ENCODE measurements around the gene NUP133. TPM values are rescaled to one million over a fixed set of nuclear protein-coding genes. Genes with fewer than 3 reads are reported as not detected.
A peak's percentile ranks its signal among the peaks of the same experiment; 100 is the strongest.

NUP133 gene
- total and polyA plus RNA-seq, 2 donors (not counting 3 experiments of a cell fraction or from before 2014, with no cell fraction given), result 13.4 to 43.2 TPM

- no peak for DNase-seq (ENCODE audit: low read depth, low spot score)
- FAIRE-seq, result no peak
- Histone ChIP-seq H3K4me3 (replicated peaks in 1 of 3; ENCODE audit: insufficient read depth in 1 of 3, low read depth in 1 of 3, low read length in 3 of 3) (no peak within 1 kb of the TSS), H2AFZ (ENCODE audit: low read depth, low read length) (no peak within 1 kb of the TSS), H3K4me2 (ENCODE audit: insufficient read depth, low read length) (no peak within 1 kb of the TSS), H3K4me1 (ENCODE audit: control insufficient read depth, extremely low read depth, insufficient read depth, low read length) (no peaks in the 10 kb centered on the region), H3K9ac (replicated peaks; ENCODE audit: extremely low read depth, insufficient read depth, low read length) (no peak within 1 kb of the TSS), H4K20me1 (replicated peaks; ENCODE audit: control insufficient read depth, extremely low read depth, insufficient read depth, low read length) (no peaks in the 10 kb centered on the region), H3K79me2 (ENCODE audit: control insufficient read depth, insufficient read depth, low read length) (no peaks in the 10 kb centered on the region), H3K36me3 (ENCODE audit: control insufficient read depth in 2 of 2, extremely low read depth in 1 of 2, insufficient read depth in 2 of 2, low read length in 2 of 2) (no peaks in the 10 kb centered on the region), H3K27ac (ENCODE audit: insufficient read depth, low read depth, low read length) (no peak within 1 kb of the TSS), H3K9me1 (replicated peaks; ENCODE audit: control insufficient read depth, extremely low read depth, insufficient read depth, low read length) (no peaks in the 10 kb centered on the region), H3K27me3 (ENCODE audit: control insufficient read depth in 2 of 2, insufficient read depth in 2 of 2, low read length in 2 of 2) (peaks cover 43 to 56% of the 10 kb centered on the region in 2 experiments), H3K9me3 (replicated peaks; ENCODE audit: control insufficient read depth, insufficient read depth, low read length) (no peaks in the 10 kb centered on the region)
- ChIA-PET POLR2A (no interaction called here), CTCF (no interaction called here)
- dilution Hi-C loops (cut with MboI; ENCODE audit: extremely low pct_ligation_motif_present, low sequenced_read_pairs) (no loop called here), intact Hi-C loops (cut with micrococcal nuclease) (loop anchor here (5.0 kb wide), 2 partner anchors 92 to 177 kb away; partner anchors contain the start of gene CCSAP)
- no TSS peak for BruUV-seq (replicated peaks)
- TF ChIP-seq EZH2 (IDR thresholded peaks at IDR 0.05; ENCODE audit: borderline replicate concordance, low read depth, low read length, severe bottlenecking), result peak; percentile 30
- TF ChIP-seq GATA2 (IDR thresholded peaks at IDR 0.05; ENCODE audit: insufficient read depth, insufficient read length, low read depth, low read length), result no peak
These were observed 74.0 kb downstream of the NUP133 start, which contains the start of gene ACTA1 for GRCh38 chr1:229434005-229434640. TSS of gene ACTA1 (minus strand) at chr1:229434094. CDS start at chr1:229433115, 979 bp downstream.

- peaks cover 43 to 56% of the 10 kb centered on the region in 2 experiments for H3K27me3 ChIP-seq (ENCODE audit: control insufficient read depth in 2 of 2, insufficient read depth in 2 of 2, low read length in 2 of 2)
- FAIRE-seq (no peak), DNase-seq (ENCODE audit: low read depth, low spot score) (no peak)
- H3K9ac ChIP-seq (replicated peaks; ENCODE audit: extremely low read depth, insufficient read depth, low read length), result no peak overlapping the region
- POLR2A ChIA-PET, result no interaction called here
- H3K79me2 ChIP-seq (ENCODE audit: control insufficient read depth, insufficient read depth, low read length), result no peaks in the 10 kb centered on the region
- dilution Hi-C loops (cut with MboI; ENCODE audit: extremely low pct_ligation_motif_present, low sequenced_read_pairs), result no loop called here
- no peak overlapping the region for H3K27ac ChIP-seq (ENCODE audit: insufficient read depth, low read depth, low read length)
- no peaks in the 10 kb centered on the region for H3K9me3 ChIP-seq (replicated peaks; ENCODE audit: control insufficient read depth, insufficient read depth, low read length)
- H2AFZ ChIP-seq (ENCODE audit: low read depth, low read length), result no peak overlapping the region
- no peaks in the 10 kb centered on the region for H3K36me3 ChIP-seq (ENCODE audit: control insufficient read depth in 2 of 2, extremely low read depth in 1 of 2, insufficient read depth in 2 of 2, low read length in 2 of 2)
- H3K4me2 ChIP-seq (ENCODE audit: insufficient read depth, low read length), result no peak overlapping the region
- no peaks in the 10 kb centered on the region for H3K9me1 ChIP-seq (replicated peaks; ENCODE audit: control insufficient read depth, extremely low read depth, insufficient read depth, low read length)
- no peak overlapping the region for H3K4me3 ChIP-seq (replicated peaks in 1 of 3; ENCODE audit: insufficient read depth in 1 of 3, low read depth in 1 of 3, low read length in 3 of 3)
- no peaks in the 10 kb centered on the region for H3K4me1 ChIP-seq (ENCODE audit: control insufficient read depth, extremely low read depth, insufficient read depth, low read length)
- TF ChIP-seq, protein P1, sequence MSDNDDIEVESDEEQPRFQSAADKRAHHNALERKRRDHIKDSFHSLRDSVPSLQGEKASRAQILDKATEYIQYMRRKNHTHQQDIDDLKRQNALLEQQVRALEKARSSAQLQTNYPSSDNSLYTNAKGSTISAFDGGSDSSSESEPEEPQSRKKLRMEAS (IDR thresholded peaks at IDR 0.05; ENCODE audit: insufficient read depth, insufficient read length), result no peak
- peak; percentile 84 for TF ChIP-seq EZH2 (IDR thresholded peaks at IDR 0.05; ENCODE audit: borderline replicate concordance, low read depth, low read length, severe bottlenecking)
- H4K20me1 ChIP-seq (replicated peaks; ENCODE audit: control insufficient read depth, extremely low read depth, insufficient read depth, low read length), result no peaks in the 10 kb centered on the region
- intact Hi-C loops (cut with micrococcal nuclease), result loop anchor here (5.0 kb wide), 2 partner anchors 91 to 176 kb away; partner anchors contain the start of gene CCSAP
- CTCF ChIA-PET, result no interaction called here
- BruUV-seq (replicated peaks), result no TSS peak
These were observed 74.7 kb downstream of the NUP133 start for GRCh38 chr1:229433364-229434004.

All from endothelial cell of umbilical vein (primary cell).